AG04450 (cell line): ENCODE results near the gene CC2D2A. TPM values are rescaled to one million over a fixed set of nuclear protein-coding genes. Genes with fewer than 3 reads are reported as not detected.

Source experiments
- CTCF ChIA-PET: fragments of 300-600, 350-600 bp; formaldehyde crosslinking; extraction: SDS; loops from one replicate; lab custom pipeline; 2022; ENCODE audit warnings: antibody characterized with exemption, inconsistent platforms; lab: Charles Lee
- POLR2A ChIA-PET: fragments of 350-600 bp; formaldehyde crosslinking; extraction: SDS; loops from one replicate; lab custom pipeline; 2021; ENCODE audit warnings: antibody characterized with exemption, inconsistent platforms; lab: Yijun Ruan, JAX
- DNase-seq: peaks from one replicate; pipeline ENCODE4 v3.0.0-alpha.2; 2011; ENCODE audit warnings: low read depth, low spot score
- H3K27ac ChIP-seq: one replicate; pipeline ENCODE4 v1.5.1; 2012; ENCODE audit warnings: low read depth, low read length, control low read depth
- H3K27me3 ChIP-seq: one replicate; pipeline ENCODE4 v1.6.0; 2012; ENCODE audit warnings: low read length; ENCODE audit not compliant: control insufficient read depth, insufficient read depth
- H3K4me3 ChIP-seq: 2 replicates; pipeline ENCODE4 v1.5.1; 2011; ENCODE audit warnings: mild to moderate bottlenecking, low read depth, low read length, control low read depth
- H3K9me3 ChIP-seq: 2 replicates; pipeline ENCODE4 v1.5.1; 2012; ENCODE audit warnings: low read length; ENCODE audit not compliant: control insufficient read depth, insufficient read depth
- polyA plus RNA-seq: library from polyadenylated mRNA; depleted of rRNA; stranded (reverse); fragments of >200 nt; gene quantifications from 2 replicates; pipeline ENCODE4 v1.2.3, GENCODE V29; 2011
- TF ChIP-seq, protein P1 (sequence below): IDR thresholded peaks from 2 replicates; pipeline ENCODE4 v1.5.1; 2011; ENCODE audit warnings: low read depth, low read length, control low read depth, inconsistent platforms

The CC2D2A gene
- polyA plus RNA-seq, 1 experiment = 40.7 TPM

DNA sequence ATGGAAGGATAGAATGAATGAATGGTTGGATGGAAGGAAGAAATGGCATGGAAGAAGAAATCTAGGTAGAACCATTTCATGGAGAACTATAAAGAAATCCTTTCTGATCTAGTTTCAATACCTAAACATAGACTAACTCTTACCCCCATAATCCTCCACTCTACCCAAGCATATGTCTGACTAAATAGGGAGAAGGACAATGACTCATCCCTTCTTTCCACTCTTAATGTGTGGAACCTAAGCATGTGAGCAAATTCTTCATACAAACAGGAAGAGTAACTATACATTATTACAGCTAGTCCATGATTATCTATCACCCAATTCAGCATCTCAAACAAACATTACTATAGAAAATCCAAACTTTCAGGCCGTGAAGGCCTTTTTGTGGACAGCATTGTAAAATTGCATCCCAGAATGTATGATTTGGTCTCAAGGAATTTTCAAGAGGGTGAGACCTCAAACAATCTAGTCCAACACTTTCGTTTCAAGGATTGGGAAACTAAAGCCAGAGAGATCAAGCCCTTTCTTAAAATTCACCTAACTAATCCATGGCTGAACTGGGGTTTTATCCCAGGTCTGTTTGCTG is 30.6 kb upstream of the CC2D2A start:
- Histone ChIP-seq H3K27ac (no peak overlapping the region), H3K27me3 (no peaks in the 10 kb centered on the region), H3K9me3 (no peaks in the 10 kb centered on the region), H3K4me3 (no peak overlapping the region)
- ChIA-PET POLR2A (no interaction called here), CTCF (no interaction called here)
- TF ChIP-seq, protein P1, sequence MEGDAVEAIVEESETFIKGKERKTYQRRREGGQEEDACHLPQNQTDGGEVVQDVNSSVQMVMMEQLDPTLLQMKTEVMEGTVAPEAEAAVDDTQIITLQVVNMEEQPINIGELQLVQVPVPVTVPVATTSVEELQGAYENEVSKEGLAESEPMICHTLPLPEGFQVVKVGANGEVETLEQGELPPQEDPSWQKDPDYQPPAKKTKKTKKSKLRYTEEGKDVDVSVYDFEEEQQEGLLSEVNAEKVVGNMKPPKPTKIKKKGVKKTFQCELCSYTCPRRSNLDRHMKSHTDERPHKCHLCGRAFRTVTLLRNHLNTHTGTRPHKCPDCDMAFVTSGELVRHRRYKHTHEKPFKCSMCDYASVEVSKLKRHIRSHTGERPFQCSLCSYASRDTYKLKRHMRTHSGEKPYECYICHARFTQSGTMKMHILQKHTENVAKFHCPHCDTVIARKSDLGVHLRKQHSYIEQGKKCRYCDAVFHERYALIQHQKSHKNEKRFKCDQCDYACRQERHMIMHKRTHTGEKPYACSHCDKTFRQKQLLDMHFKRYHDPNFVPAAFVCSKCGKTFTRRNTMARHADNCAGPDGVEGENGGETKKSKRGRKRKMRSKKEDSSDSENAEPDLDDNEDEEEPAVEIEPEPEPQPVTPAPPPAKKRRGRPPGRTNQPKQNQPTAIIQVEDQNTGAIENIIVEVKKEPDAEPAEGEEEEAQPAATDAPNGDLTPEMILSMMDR = no peak
- DNase-seq = no peak

DNA sequence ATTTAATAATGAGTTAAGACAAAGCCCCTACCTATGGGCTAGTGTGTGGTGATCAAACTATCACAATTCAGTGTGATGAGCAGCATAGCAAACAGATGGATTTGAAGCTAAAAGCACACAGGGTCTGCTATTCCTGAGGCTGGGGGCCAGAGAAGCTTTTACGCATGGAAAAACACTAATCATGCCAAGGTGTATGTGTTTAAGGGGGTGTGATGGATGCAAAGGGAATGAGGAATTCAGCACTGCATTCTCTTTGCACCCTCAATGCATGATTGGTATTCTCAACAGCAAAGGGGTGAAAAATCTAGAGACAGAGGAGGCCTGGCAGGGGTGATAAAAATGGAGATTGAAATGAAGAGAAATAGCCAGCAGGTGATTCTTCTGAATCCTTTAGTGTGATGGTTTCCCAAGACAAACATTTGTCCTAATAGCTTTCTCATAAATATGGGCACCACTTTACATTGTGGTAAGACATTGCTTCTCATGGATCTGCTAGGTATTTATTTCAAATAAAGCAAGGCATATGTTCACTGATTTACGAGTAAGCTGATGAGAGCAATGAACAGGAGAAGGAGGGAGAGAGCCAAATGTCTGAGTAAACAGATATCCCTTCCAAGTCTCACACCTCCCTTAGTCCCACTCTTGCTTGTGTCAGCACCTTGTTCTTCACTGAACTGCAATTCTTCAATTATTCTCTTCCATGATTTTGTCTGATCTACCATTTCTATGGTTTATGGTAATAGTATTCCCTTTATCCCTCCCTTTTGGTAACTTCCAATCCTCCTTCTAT is 26.1 kb upstream of the CC2D2A start:
- ChIA-PET POLR2A (no interaction called here), CTCF (interaction anchor here (0.6 kb wide), 1 partner anchor 73 kb away, joined by 3 read pairs; no protein-coding TSS in a partner anchor)
- TF ChIP-seq, protein P1 = no peak

DNA sequence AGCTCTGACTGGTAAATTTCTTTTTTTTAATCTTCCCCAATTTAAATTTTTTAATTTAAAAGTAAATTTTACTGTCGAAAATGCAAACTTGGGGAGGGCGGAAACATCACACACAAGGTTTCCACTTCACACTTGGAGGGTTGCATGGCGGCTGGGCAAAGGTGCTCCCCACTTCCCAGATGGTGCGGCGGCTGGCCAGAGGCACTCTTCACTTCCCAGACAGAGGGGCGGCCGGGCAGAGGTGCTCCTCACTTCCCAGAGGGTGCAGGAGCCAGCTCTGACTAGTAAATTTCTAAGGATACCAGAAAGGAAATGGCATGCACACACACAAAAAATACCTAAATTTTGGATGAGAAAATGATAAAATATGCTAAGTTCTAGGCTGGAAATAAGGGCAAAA is 25.4 kb upstream of the CC2D2A start:
- DNase-seq = no peak
- TF ChIP-seq, protein P1 = no peak
- H3K4me3 ChIP-seq = no peak overlapping the region
- peaks cover 3% of the 10 kb centered on the region; the same call in 1 of the 2 replicates for H3K9me3 ChIP-seq
- ChIA-PET POLR2A (no interaction called here), CTCF (no interaction called here)
- H3K27ac ChIP-seq = no peak overlapping the region
- H3K27me3 ChIP-seq = no peaks in the 10 kb centered on the region

More for the DNA sequence above, 26.1 kb upstream of the CC2D2A start:
- H3K27me3 ChIP-seq = no peaks in the 10 kb centered on the region
- no peak for DNase-seq
- H3K27ac ChIP-seq = no peak overlapping the region
- H3K4me3 ChIP-seq = no peak overlapping the region
- H3K9me3 ChIP-seq = peaks cover 3% of the 10 kb centered on the region; the same call in 1 of the 2 replicates

DNA sequence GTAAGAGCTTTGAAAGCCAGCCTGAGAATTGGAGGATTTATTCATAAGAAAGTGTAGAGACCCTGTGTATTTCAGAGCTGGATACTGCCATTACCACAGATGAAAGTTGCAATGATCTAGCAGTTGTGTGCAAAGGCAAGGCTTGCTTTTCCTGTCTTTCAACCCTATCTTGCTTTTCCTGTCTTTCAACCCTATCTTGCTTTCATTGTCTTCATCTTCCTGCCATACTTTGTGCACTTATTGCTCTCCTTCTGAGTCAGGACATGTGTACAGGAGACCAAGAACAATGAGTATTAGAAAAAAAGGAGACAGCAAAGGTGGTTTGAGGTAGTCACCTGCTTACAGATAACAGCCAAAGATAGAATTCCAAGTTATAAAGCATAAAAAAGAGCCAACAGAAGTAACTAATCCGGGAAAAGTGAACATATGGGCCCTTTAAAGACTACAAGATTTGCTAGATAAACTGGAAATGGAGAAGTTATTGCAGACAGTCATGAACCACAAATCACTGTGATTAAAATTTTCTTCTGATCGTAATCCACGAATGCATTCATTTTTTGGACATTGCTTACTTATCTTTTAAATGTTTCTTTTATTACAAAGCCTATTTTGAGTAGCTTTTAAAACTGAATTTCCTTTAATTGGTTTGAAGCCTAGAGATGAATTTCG is 24.7 kb upstream of the CC2D2A start:
- TF ChIP-seq, protein P1 = no peak
- no peak for DNase-seq
- Histone ChIP-seq H3K27ac (no peak overlapping the region), H3K4me3 (no peak overlapping the region), H3K9me3 (peaks cover 3% of the 10 kb centered on the region; the same call in 1 of the 2 replicates), H3K27me3 (no peaks in the 10 kb centered on the region)
- ChIA-PET POLR2A (no interaction called here), CTCF (interaction anchor here (0.9 to 1.3 kb wide), 2 partner anchors 13 to 49 kb away, joined by 3 to 4 read pairs; no protein-coding TSS in a partner anchor)
